H9 (cell line): ENCODE data around the gene CSRNP2. TPM values are rescaled to one million over a fixed set of nuclear protein-coding genes. Genes with fewer than 3 reads are reported as not detected.

Source experiments
- DNase-seq: peaks from one replicate; pipeline ENCODE4 v3.0.0-alpha.2; 2017
- H2AFZ ChIP-seq: one replicate; pipeline ENCODE4 v1.6.1; 2013; ENCODE audit warnings: mild to moderate bottlenecking, low read length, control low read depth, moderate library complexity
- H2AK5ac ChIP-seq: 2 replicates; pipeline ENCODE4 v1.6.1; 2013; ENCODE audit warnings: low read length, control low read depth, mixed read lengths; ENCODE audit not compliant: insufficient read length
- H2BK120ac ChIP-seq: one replicate; pipeline ENCODE4 v1.6.1; 2013; ENCODE audit warnings: low read depth, mild to moderate bottlenecking, low read length, control low read depth, inconsistent platforms; ENCODE audit not compliant: poor library complexity, severe bottlenecking
- H2BK12ac ChIP-seq: 2 replicates; pipeline ENCODE4 v1.6.1; 2013; ENCODE audit warnings: low read length, control low read depth, mixed read lengths, low read depth; ENCODE audit not compliant: insufficient read length
- H2BK15ac ChIP-seq: 2 replicates; pipeline ENCODE4 v1.6.1; 2013; ENCODE audit warnings: low read depth, low read length, control low read depth
- H2BK20ac ChIP-seq: one replicate; pipeline ENCODE4 v1.6.1; 2013; ENCODE audit warnings: low read depth, mild to moderate bottlenecking, low read length, control low read depth, inconsistent platforms; ENCODE audit not compliant: poor library complexity, severe bottlenecking
- H2BK5ac ChIP-seq: 2 replicates; pipeline ENCODE4 v1.6.1; 2013; ENCODE audit warnings: low read length, control low read depth, mixed read lengths; ENCODE audit not compliant: insufficient read length
- H3K14ac ChIP-seq: 2 replicates; pipeline ENCODE4 v1.6.1; 2013; ENCODE audit warnings: low read length, control low read depth; ENCODE audit not compliant: insufficient read depth
- H3K18ac ChIP-seq: 2 replicates; pipeline ENCODE4 v1.6.1; 2013; ENCODE audit warnings: low read depth, mild to moderate bottlenecking, mixed read lengths, low read length, control low read depth; ENCODE audit not compliant: insufficient read length
- H3K23ac ChIP-seq: 2 replicates; pipeline ENCODE4 v1.6.1; 2013; ENCODE audit warnings: low read length, control low read depth, mixed read lengths, low read depth; ENCODE audit not compliant: insufficient read length
- H3K23me2 ChIP-seq: 2 replicates; pipeline ENCODE4 v1.6.1; 2013; ENCODE audit warnings: low read depth, mild to moderate bottlenecking, mixed read lengths, low read length, control low read depth; ENCODE audit not compliant: insufficient read length, poor library complexity, severe bottlenecking
- H3K27ac ChIP-seq: 2 replicates; pipeline ENCODE4 v1.5.1; 2013; ENCODE audit warnings: low read length, control low read depth, mixed read lengths, low read depth; ENCODE audit not compliant: insufficient read length
- H3K27me3 ChIP-seq: 2 replicates; pipeline ENCODE4 v1.6.1; 2013; ENCODE audit warnings: low read length, control low read depth, inconsistent platforms; ENCODE audit not compliant: insufficient read depth
- H3K4ac ChIP-seq: 2 replicates; pipeline ENCODE4 v1.6.1; 2013; ENCODE audit warnings: low read depth, mild to moderate bottlenecking, control low read depth, inconsistent platforms, low read length, moderate library complexity
- H3K4me1 ChIP-seq: 2 replicates; pipeline ENCODE4 v1.6.1; 2013; ENCODE audit warnings: low read length, control low read depth, inconsistent platforms; ENCODE audit not compliant: insufficient read depth
- H3K4me2 ChIP-seq: 2 replicates; pipeline ENCODE4 v1.6.1; 2013; ENCODE audit warnings: low read length, control low read depth, mixed read lengths; ENCODE audit not compliant: insufficient read length, insufficient read depth
- H3K56ac ChIP-seq: 2 replicates; pipeline ENCODE4 v1.6.1; 2013; ENCODE audit warnings: low read depth, mild to moderate bottlenecking, mixed read lengths, low read length, control low read depth; ENCODE audit not compliant: insufficient read length
- H3K79me1 ChIP-seq: 2 replicates; pipeline ENCODE4 v1.6.1; 2013; ENCODE audit warnings: low read depth, mild to moderate bottlenecking, moderate library complexity, low read length, control low read depth, inconsistent platforms; ENCODE audit not compliant: insufficient read depth, poor library complexity, severe bottlenecking
- H3K79me2 ChIP-seq: 2 replicates; pipeline ENCODE4 v1.6.1; 2013; ENCODE audit warnings: low read length, control low read depth, inconsistent platforms; ENCODE audit not compliant: insufficient read depth
- H3K9ac ChIP-seq: 2 replicates; pipeline ENCODE4 v1.6.1; 2013; ENCODE audit warnings: low read length, control low read depth, mixed read lengths; ENCODE audit not compliant: insufficient read length; ENCODE audit errors: extremely low read depth
- H3K9me3 ChIP-seq: one replicate; pipeline ENCODE4 v1.6.1; 2013; ENCODE audit warnings: low read depth, low read length, inconsistent platforms; ENCODE audit not compliant: control insufficient read depth
- H3T11ph ChIP-seq: one replicate; pipeline ENCODE4 v1.6.1; 2013; ENCODE audit warnings: mild to moderate bottlenecking, low read length, control low read depth, inconsistent platforms
- H4K20me1 ChIP-seq: one replicate; pipeline ENCODE4 v1.6.1; 2013; ENCODE audit not compliant: control insufficient read depth, insufficient read length, insufficient read depth
- H4K5ac ChIP-seq: 2 replicates; pipeline ENCODE4 v1.6.1; 2013; ENCODE audit warnings: low read depth, mild to moderate bottlenecking, mixed read lengths, low read length, control low read depth; ENCODE audit not compliant: insufficient read length
- H4K8ac ChIP-seq: replicated peaks from 2 replicates; pipeline ENCODE4 v1.6.1; 2013; ENCODE audit warnings: low read length, control low read depth, mixed read lengths, low read depth; ENCODE audit not compliant: insufficient read length
- H4K91ac ChIP-seq: 2 replicates; pipeline ENCODE4 v1.6.1; 2013; ENCODE audit warnings: low read depth, mild to moderate bottlenecking, moderate library complexity, mixed read lengths, low read length, control low read depth; ENCODE audit not compliant: insufficient read length
- H3K27ac Mint-ChIP-seq, 3 experiments: 2 replicates in 2 of 3; 3 replicates in 1 of 3; pipeline ENCODE4 v1.8.0; 2020 to 2021; ENCODE audit warnings: mixed read lengths in 3 of 3, mild to moderate bottlenecking in 1 of 3, moderate library complexity in 1 of 3
- H3K27me3 Mint-ChIP-seq: 2 replicates; pipeline ENCODE4 v1.8.0; 2021; ENCODE audit warnings: low read depth, mild to moderate bottlenecking, moderate library complexity, mixed read lengths
- H3K36me3 Mint-ChIP-seq, 3 experiments: 2 replicates in 2 of 3; 3 replicates in 1 of 3; pipeline ENCODE4 v1.8.0; 2020 to 2021; ENCODE audit warnings: low read depth in 3 of 3, mixed read lengths in 3 of 3; ENCODE audit not compliant: insufficient read depth in 1 of 3
- H3K4me1 Mint-ChIP-seq, 2 experiments: 2 replicates each; pipeline ENCODE4 v1.8.0; 2020; ENCODE audit warnings: mixed read lengths in 2 of 2
- H3K4me3 Mint-ChIP-seq, 2 experiments: 2 replicates in 1 of 2; 3 replicates in 1 of 2; pipeline ENCODE4 v1.8.0; 2020 to 2021; ENCODE audit warnings: mild to moderate bottlenecking in 2 of 2, mixed read lengths in 2 of 2, moderate library complexity in 1 of 2
- H3K9me3 Mint-ChIP-seq, 2 experiments: 2 replicates in 1 of 2; 3 replicates in 1 of 2; pipeline ENCODE4 v1.8.0; 2020; ENCODE audit warnings: mild to moderate bottlenecking in 2 of 2, mixed read lengths in 2 of 2, moderate library complexity in 1 of 2
- WGBS: extraction: QIAGEN DNeasy Blood & Tissue Kit; methylation state at CpG from one replicate; pipeline ENCODE4 v1.1.7; 2013; ENCODE audit warnings: missing lambda C conversion rate, low lambda C conversion rate, mixed read lengths; ENCODE audit not compliant: insufficient read length; ENCODE audit errors: extremely low coverage; 5-methylcytosine and 5-hydroxymethylcytosine counted together
- total RNA-seq: library from RNA; stranded (reverse); gene quantifications from 2 replicates; pipeline ENCODE4 v1.2.1, GENCODE V29; 2021
- TF ChIP-seq, protein P1 (sequence below): fragments of 200-600 bp; sonication (generic); conservative IDR thresholded peaks from 3 replicates; pipeline ENCODE4 v1.8.0; 2021; ENCODE audit warnings: antibody characterized with exemption, mild to moderate bottlenecking

CSRNP2 gene
- total RNA-seq, 1 experiment from 2014 or later: 38.6 TPM

GRCh38 chr12:51128919-51129318 lies 45.5 kb upstream of the CSRNP2 start:
- whole genome bisulfite sequencing: no CpG with 5 or more reads among the region's 3 CpGs
- no peak overlapping the region for H3K14ac ChIP-seq
- no peak overlapping the region for H2AK5ac ChIP-seq

More at GRCh38 chr12:51128919-51129318, 45.5 kb upstream of the CSRNP2 start:
- H4K91ac ChIP-seq: no peak overlapping the region
- no peaks in the 10 kb centered on the region for H3K9me3 ChIP-seq
- H3K79me1 ChIP-seq: no peaks in the 10 kb centered on the region
- H3K27me3 ChIP-seq: no peaks in the 10 kb centered on the region
- H3K4me1 ChIP-seq: no peaks in the 10 kb centered on the region
- no peak overlapping the region for H2BK120ac ChIP-seq
- H3K23ac ChIP-seq: no peak overlapping the region
- no peak overlapping the region for H3K18ac ChIP-seq
- no peak for DNase-seq
- H3K23me2 ChIP-seq: no peaks in the 10 kb centered on the region
- no peak overlapping the region for H2BK15ac ChIP-seq
- no peak overlapping the region for H4K5ac ChIP-seq
- TF ChIP-seq, protein P1, sequence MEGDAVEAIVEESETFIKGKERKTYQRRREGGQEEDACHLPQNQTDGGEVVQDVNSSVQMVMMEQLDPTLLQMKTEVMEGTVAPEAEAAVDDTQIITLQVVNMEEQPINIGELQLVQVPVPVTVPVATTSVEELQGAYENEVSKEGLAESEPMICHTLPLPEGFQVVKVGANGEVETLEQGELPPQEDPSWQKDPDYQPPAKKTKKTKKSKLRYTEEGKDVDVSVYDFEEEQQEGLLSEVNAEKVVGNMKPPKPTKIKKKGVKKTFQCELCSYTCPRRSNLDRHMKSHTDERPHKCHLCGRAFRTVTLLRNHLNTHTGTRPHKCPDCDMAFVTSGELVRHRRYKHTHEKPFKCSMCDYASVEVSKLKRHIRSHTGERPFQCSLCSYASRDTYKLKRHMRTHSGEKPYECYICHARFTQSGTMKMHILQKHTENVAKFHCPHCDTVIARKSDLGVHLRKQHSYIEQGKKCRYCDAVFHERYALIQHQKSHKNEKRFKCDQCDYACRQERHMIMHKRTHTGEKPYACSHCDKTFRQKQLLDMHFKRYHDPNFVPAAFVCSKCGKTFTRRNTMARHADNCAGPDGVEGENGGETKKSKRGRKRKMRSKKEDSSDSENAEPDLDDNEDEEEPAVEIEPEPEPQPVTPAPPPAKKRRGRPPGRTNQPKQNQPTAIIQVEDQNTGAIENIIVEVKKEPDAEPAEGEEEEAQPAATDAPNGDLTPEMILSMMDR: no peak
- H3K4me1 Mint-ChIP-seq: peaks cover 4% of the 10 kb centered on the region in 2 experiments; a peak in 3 of 4 replicates
- no peak overlapping the region for H4K8ac ChIP-seq
- no peaks in the 10 kb centered on the region for H4K20me1 ChIP-seq
- H3K36me3 Mint-ChIP-seq: peaks cover 8 to 19% (median 9%) of the 10 kb centered on the region in 3 experiments; a peak in 5 of 7 replicates
- no peaks in the 10 kb centered on the region; the same call in 1 of the 2 replicates for H3K79me2 ChIP-seq
- H3K27ac Mint-ChIP-seq: no peak overlapping the region
- no peak overlapping the region for H3K9ac ChIP-seq
- H3K9me3 Mint-ChIP-seq: no peaks in the 10 kb centered on the region
- H3K4me3 Mint-ChIP-seq: no peak overlapping the region
- H3K4me2 ChIP-seq: no peak overlapping the region
- no peak overlapping the region for H3K56ac ChIP-seq
- no peaks in the 10 kb centered on the region for H3K27me3 Mint-ChIP-seq
- H2BK5ac ChIP-seq: no peak overlapping the region
- no peak overlapping the region for H3K27ac ChIP-seq
- H3K4ac ChIP-seq: no peak overlapping the region
- no peak overlapping the region for H2BK12ac ChIP-seq
- H2BK20ac ChIP-seq: no peak overlapping the region
- no peak overlapping the region for H2AFZ ChIP-seq
- H3T11ph ChIP-seq: no peak overlapping the region
